Right atrium auricular region (tissue), 2 donors: ENCODE measurements around the gene CACNA1C. TPM values are rescaled to one million over a fixed set of nuclear protein-coding genes. Genes with fewer than 3 reads are reported as not detected.

Experiments
- DNase-seq: peaks from one replicate; pipeline ENCODE4 v3.0.0-alpha.2; 2019; ENCODE audit warnings: low spot score
- H3K27ac ChIP-seq, 2 donors: fragments of 200-600 bp; sonication (generic); 1 replicate in 1 of 2; 2 replicates in 1 of 2; pipeline ENCODE4 v1.5.1; 2016 to 2019
- H3K27me3 ChIP-seq, 2 donors: fragments of 200-600 bp; sonication (generic); one replicate each; pipeline versions ENCODE4 v1.5.1 to v1.6.0; 2017 to 2019
- H3K36me3 ChIP-seq: fragments of 200-600 bp; sonication (generic); one replicate; pipeline ENCODE4 v1.5.1; 2016
- H3K4me1 ChIP-seq, 2 donors: fragments of 200-600 bp; sonication (generic); one replicate each; pipeline versions ENCODE4 v1.5.1 to v1.6.0; 2017 to 2019
- H3K4me3 ChIP-seq, 2 donors: fragments of 200-600 bp; sonication (generic); 1 replicate in 1 of 2; 2 replicates in 1 of 2; pipeline ENCODE4 v1.5.1; 2017 to 2019; ENCODE audit warnings: mild to moderate bottlenecking in 1 of 2, moderate library complexity in 1 of 2
- H3K9me3 ChIP-seq, 2 donors: fragments of 200-600 bp; sonication (generic); one replicate each; pipeline ENCODE4 v1.5.1; 2019
- CTCF ChIP-seq, 2 donors: fragments of 200-600 bp; sonication (generic); IDR thresholded peaks; one replicate each; pipeline ENCODE4 v1.5.1; 2019; ENCODE audit warnings: antibody characterized with exemption in 2 of 2
- total RNA-seq, 2 donors: library from RNA; depleted of rRNA; stranded (reverse); fragments of >200 nt; gene quantifications; one replicate each; pipeline ENCODE4 v1.1.0, GENCODE V29; 2016

Gene CACNA1C
- total RNA-seq, 2 donors from 2014 or later, result 83.1 to 93.6 TPM

- no peak for TF ChIP-seq CTCF (IDR thresholded peaks at IDR 0.05)
- DNase-seq, result no peak
- H3K9me3 ChIP-seq, result no peaks in the 10 kb centered on the region
- peak overlapping the region; percentile 32 to 80 for H3K27ac ChIP-seq
- H3K4me1 ChIP-seq, result peaks cover 0 to 30% of the 10 kb centered on the region in 2 donors
- H3K36me3 ChIP-seq, result no peaks in the 10 kb centered on the region
- no peak overlapping the region for H3K4me3 ChIP-seq
- no peaks in the 10 kb centered on the region for H3K27me3 ChIP-seq
Observed at GRCh38 chr12:2011643-2012607, 40.9 kb upstream of the CACNA1C start.

GRCh38 chr12:2013086-2013485 lies 39.7 kb upstream of the CACNA1C start:
- H3K4me1 ChIP-seq, result peaks cover 0 to 42% of the 10 kb centered on the region in 2 donors
- H3K4me3 ChIP-seq, result no peak overlapping the region
- H3K27ac ChIP-seq, result peak overlapping the region; percentile 68 to 80
- no peaks in the 10 kb centered on the region for H3K36me3 ChIP-seq
- no peaks in the 10 kb centered on the region for H3K27me3 ChIP-seq
- no peak for TF ChIP-seq CTCF (IDR thresholded peaks at IDR 0.05)
- DNase-seq, result no peak
- H3K9me3 ChIP-seq, result no peaks in the 10 kb centered on the region

- Histone ChIP-seq H3K4me3 (no peak overlapping the region), H3K27me3 (no peaks in the 10 kb centered on the region), H3K4me1 (peaks cover 0 to 48% of the 10 kb centered on the region in 2 donors), H3K27ac (peak overlapping the region; percentile 68 to 80), H3K9me3 (no peaks in the 10 kb centered on the region), H3K36me3 (no peaks in the 10 kb centered on the region)
- no peak for DNase-seq
- TF ChIP-seq CTCF (IDR thresholded peaks at IDR 0.05), result no peak
Observed at GRCh38 chr12:2013527-2014223, 39.1 kb upstream of the CACNA1C start.

GRCh38 chr12:2014231-2014630 lies 38.6 kb upstream of the CACNA1C start:
- Histone ChIP-seq H3K9me3 (no peaks in the 10 kb centered on the region), H3K27me3 (no peaks in the 10 kb centered on the region), H3K27ac (peak overlapping the region; percentile 68 to 80), H3K4me1 (peaks cover 0 to 48% of the 10 kb centered on the region in 2 donors), H3K4me3 (no peak overlapping the region), H3K36me3 (no peaks in the 10 kb centered on the region)
- TF ChIP-seq CTCF (IDR thresholded peaks at IDR 0.05), result no peak
- DNase-seq, result no peak

- Histone ChIP-seq H3K9me3 (no peaks in the 10 kb centered on the region), H3K4me1 (peaks cover 0 to 48% of the 10 kb centered on the region in 2 donors), H3K27me3 (no peaks in the 10 kb centered on the region), H3K4me3 (no peak overlapping the region), H3K36me3 (no peaks in the 10 kb centered on the region), H3K27ac (peak overlapping the region; percentile 28 to 80)
- DNase-seq, result no peak
- no peak for TF ChIP-seq CTCF (IDR thresholded peaks at IDR 0.05)
Observed at GRCh38 chr12:2016862-2017545, 35.8 kb upstream of the CACNA1C start.
